Endothelial cell of umbilical vein (primary cell): ENCODE measurements around the gene NHLH2. TPM values are rescaled to one million over a fixed set of nuclear protein-coding genes. Genes with fewer than 3 reads are reported as not detected.

Experiments used
- BruUV-seq: library from RNA; stranded (reverse); fragments of 400-500 nt; replicated peaks from 2 replicates; lab custom pipeline; 2021; lab: Mats Ljungman, UMichigan
- CTCF ChIA-PET: fragments of 300-600, 350-600 bp; sonication (Branson Sonifier 250); formaldehyde crosslinking; loops from one replicate; lab custom pipeline; 2021; ENCODE audit warnings: antibody characterized with exemption, inconsistent platforms; lab: Charles Lee
- POLR2A ChIA-PET: fragments of 300-600, 350-600 bp; sonication (Branson Sonifier 250); formaldehyde crosslinking; loops from one replicate; lab custom pipeline; 2021; ENCODE audit warnings: antibody characterized with exemption, inconsistent platforms; lab: Charles Lee
- DNase-seq: peaks from one replicate; pipeline ENCODE4 v3.0.0-alpha.2; 2011; ENCODE audit warnings: low read depth, low spot score
- FAIRE-seq: peaks from 2 replicates; lab custom pipeline; 2011; peaks lifted over from hg19 to GRCh38; lab: Jason Lieb, UNC
- H2AFZ ChIP-seq: 2 replicates; pipeline ENCODE4 v1.6.0; 2012; ENCODE audit warnings: low read depth, low read length, control low read depth, inconsistent platforms
- H3K27ac ChIP-seq: 2 replicates; pipeline ENCODE4 v1.5.1; 2011; ENCODE audit warnings: low read depth, mild to moderate bottlenecking, control low read depth, low read length, moderate library complexity; ENCODE audit not compliant: insufficient read depth
- H3K27me3 ChIP-seq, 2 experiments: 2 replicates each; pipeline versions ENCODE4 v1.6.0 to v1.6.1; 2011; ENCODE audit warnings: low read length in 2 of 2, mixed read lengths in 1 of 2; ENCODE audit not compliant: control insufficient read depth in 2 of 2, insufficient read depth in 2 of 2
- H3K36me3 ChIP-seq, 2 experiments: 2 replicates in 1 of 2; 3 replicates in 1 of 2; pipeline ENCODE4 v1.5.1; 2011; ENCODE audit warnings: low read length in 2 of 2, mild to moderate bottlenecking in 1 of 2, moderate library complexity in 1 of 2; ENCODE audit not compliant: control insufficient read depth in 2 of 2, insufficient read depth in 2 of 2; ENCODE audit errors: extremely low read depth in 1 of 2
- H3K4me1 ChIP-seq: 3 replicates; pipeline ENCODE4 v1.5.1; 2011; ENCODE audit warnings: mild to moderate bottlenecking, low read length; ENCODE audit not compliant: control insufficient read depth, insufficient read depth; ENCODE audit errors: extremely low read depth
- H3K4me2 ChIP-seq: 2 replicates; pipeline ENCODE4 v1.6.1; 2011; ENCODE audit warnings: low read length, control low read depth, mixed read lengths; ENCODE audit not compliant: insufficient read depth
- H3K4me3 ChIP-seq, 3 experiments: fragments of 200-600 bp in 1 of 3; sonication (generic), shearing (Covaris generic) in 1 of 3; replicated peaks in 1 of 3; 2 replicates each; pipeline ENCODE4 v1.5.1; 2011 to 2016; ENCODE audit warnings: control low read depth in 3 of 3, low read length in 3 of 3, mild to moderate bottlenecking in 2 of 3, inconsistent platforms in 1 of 3, low read depth in 1 of 3, moderate library complexity in 1 of 3; ENCODE audit not compliant: insufficient read depth in 1 of 3
- H3K79me2 ChIP-seq: 2 replicates; pipeline ENCODE4 v1.6.0; 2012; ENCODE audit warnings: low read length, inconsistent platforms; ENCODE audit not compliant: control insufficient read depth, insufficient read depth
- H3K9ac ChIP-seq: replicated peaks from 2 replicates; pipeline ENCODE3; 2011; ENCODE audit warnings: low read length, control low read depth; ENCODE audit not compliant: insufficient read depth; ENCODE audit errors: extremely low read depth
- H3K9me1 ChIP-seq: replicated peaks from 3 replicates; pipeline ENCODE4 v1.6.0; 2011; ENCODE audit warnings: mild to moderate bottlenecking, low read length; ENCODE audit not compliant: control insufficient read depth, insufficient read depth; ENCODE audit errors: extremely low read depth
- H3K9me3 ChIP-seq: replicated peaks from 2 replicates; pipeline ENCODE4 v1.5.1; 2012; ENCODE audit warnings: low read length, inconsistent platforms; ENCODE audit not compliant: control insufficient read depth, insufficient read depth
- H4K20me1 ChIP-seq: replicated peaks from 2 replicates; pipeline ENCODE3; 2011; ENCODE audit warnings: mild to moderate bottlenecking, low read length; ENCODE audit not compliant: control insufficient read depth, insufficient read depth; ENCODE audit errors: extremely low read depth
- EZH2 ChIP-seq: IDR thresholded peaks from 2 replicates; pipeline ENCODE4 v1.6.1; 2012; ENCODE audit warnings: borderline replicate concordance, low read depth, mild to moderate bottlenecking, moderate library complexity, low read length, inconsistent platforms; ENCODE audit not compliant: severe bottlenecking
- FOS ChIP-seq: IDR thresholded peaks from 2 replicates; pipeline ENCODE4 v1.6.1; 2011; ENCODE audit warnings: mild to moderate bottlenecking, low read length, moderate library complexity, borderline replicate concordance; ENCODE audit not compliant: insufficient read depth
- GATA2 ChIP-seq: IDR thresholded peaks from 2 replicates; pipeline ENCODE4 v1.7.0; 2011; ENCODE audit warnings: low read depth, mild to moderate bottlenecking, moderate library complexity, mixed read lengths, low read length; ENCODE audit not compliant: insufficient read length, insufficient read depth
- JUN ChIP-seq: IDR thresholded peaks from 2 replicates; pipeline ENCODE4 v1.6.1; 2011; ENCODE audit warnings: borderline replicate concordance, low read depth; ENCODE audit not compliant: insufficient read length, insufficient read depth
- MYC ChIP-seq: IDR thresholded peaks from one replicate; pipeline ENCODE4 v1.6.1; 2011; ENCODE audit warnings: mild to moderate bottlenecking, low read depth, low read length
- POLR2A ChIP-seq: IDR thresholded peaks from 2 replicates; pipeline ENCODE4 v1.6.1; 2012; ENCODE audit warnings: low read depth, mild to moderate bottlenecking, control low read depth, low read length
- POLR2AphosphoS5 ChIP-seq: IDR thresholded peaks from 2 replicates; pipeline ENCODE4 v1.6.1; 2012; ENCODE audit warnings: low read depth, mild to moderate bottlenecking, control low read depth, low read length, moderate library complexity; ENCODE audit not compliant: insufficient read depth
- dilution Hi-C: fragments of 300-500 bp; cut with MboI; formaldehyde crosslinking; loops from one replicate; pipeline ENCODE4 v1.15.0; 2019; ENCODE audit warnings: low sequenced_read_pairs; ENCODE audit not compliant: extremely low pct_ligation_motif_present
- intact Hi-C: fragments of 100-400 bp; cut with micrococcal nuclease; formaldehyde crosslinking; loops from one replicate; pipeline ENCODE4 v1.10.0; 2022
- polyA plus RNA-seq, 4 experiments: library from polyadenylated mRNA; depleted of rRNA in 3 of 4; stranded (reverse) in 3 of 4; unstranded in 1 of 4; fragments of >200 nt; gene quantifications; 2 replicates each; pipeline versions ENCODE4 v1.2.1 to v1.2.3, GENCODE V29; 2011 to 2012; ENCODE audit warnings: missing spikeins in 1 of 4
- total RNA-seq: library from RNA; stranded (reverse); gene quantifications from 2 replicates; pipeline ENCODE4 v1.2.3, GENCODE V29; 2021
- TF ChIP-seq, protein P1 (sequence below): IDR thresholded peaks from 2 replicates; pipeline ENCODE4 v1.6.1; 2011; ENCODE audit not compliant: insufficient read depth, insufficient read length
- TF ChIP-seq, protein P2 (sequence below), 2 donors: IDR thresholded peaks; 1 replicate in 1 of 2; 2 replicates in 1 of 2; pipeline ENCODE4 v1.5.1; 2011; ENCODE audit warnings: low read length in 2 of 2, mild to moderate bottlenecking in 2 of 2, moderate library complexity in 2 of 2, control low read depth in 1 of 2, inconsistent platforms in 1 of 2, low read depth in 1 of 2; ENCODE audit not compliant: insufficient read depth in 1 of 2; ENCODE audit errors: extremely low read depth in 1 of 2

NHLH2 gene
- total and polyA plus RNA-seq, 2 donors (not counting 3 experiments of a cell fraction or from before 2014, with no cell fraction given) = not detected

DNA sequence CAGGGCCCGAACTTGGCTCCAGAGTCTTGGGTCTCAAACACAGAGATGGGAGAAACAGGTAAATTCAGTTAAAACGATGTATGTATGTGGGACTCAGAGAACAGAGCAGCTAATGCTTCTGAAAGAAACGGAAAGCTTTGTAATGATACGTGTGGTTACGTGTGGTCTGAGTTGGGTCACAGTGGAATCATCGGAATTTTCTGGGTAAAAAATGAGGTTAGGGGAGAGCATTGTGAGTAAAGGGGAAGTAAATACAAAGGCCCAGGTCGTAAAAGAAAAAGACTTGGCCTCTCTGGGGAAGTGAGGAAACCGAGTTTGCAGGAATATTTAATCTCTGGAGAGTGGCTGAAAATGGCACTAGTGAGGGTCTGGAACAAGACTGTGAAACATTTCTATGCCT, 8.3 kb downstream of the NHLH2 start:
- Histone ChIP-seq H3K9ac (no peak overlapping the region), H3K79me2 (no peaks in the 10 kb centered on the region), H2AFZ (no peak overlapping the region), H3K36me3 (no peaks in the 10 kb centered on the region), H3K4me3 (no peak overlapping the region), H3K9me1 (no peaks in the 10 kb centered on the region), H3K27ac (no peak overlapping the region), H4K20me1 (no peaks in the 10 kb centered on the region), H3K4me2 (no peak overlapping the region), H3K4me1 (peaks cover 4% of the 10 kb centered on the region), H3K9me3 (no peaks in the 10 kb centered on the region), H3K27me3 (peaks cover 18 to 43% of the 10 kb centered on the region in 2 experiments)
- ChIA-PET POLR2A (no interaction called here), CTCF (no interaction called here)
- intact Hi-C loops = no loop called here
- dilution Hi-C loops = no loop called here
- DNase-seq = no peak
- no TSS peak for BruUV-seq
- no peak for TF ChIP-seq POLR2AphosphoS5
- TF ChIP-seq MYC = no peak
- no peak for TF ChIP-seq GATA2
- no peak for TF ChIP-seq FOS
- TF ChIP-seq EZH2 = no peak
- no peak for TF ChIP-seq JUN
- no peak for TF ChIP-seq POLR2A
- TF ChIP-seq, protein P1, sequence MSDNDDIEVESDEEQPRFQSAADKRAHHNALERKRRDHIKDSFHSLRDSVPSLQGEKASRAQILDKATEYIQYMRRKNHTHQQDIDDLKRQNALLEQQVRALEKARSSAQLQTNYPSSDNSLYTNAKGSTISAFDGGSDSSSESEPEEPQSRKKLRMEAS = no peak
- TF ChIP-seq, protein P2, sequence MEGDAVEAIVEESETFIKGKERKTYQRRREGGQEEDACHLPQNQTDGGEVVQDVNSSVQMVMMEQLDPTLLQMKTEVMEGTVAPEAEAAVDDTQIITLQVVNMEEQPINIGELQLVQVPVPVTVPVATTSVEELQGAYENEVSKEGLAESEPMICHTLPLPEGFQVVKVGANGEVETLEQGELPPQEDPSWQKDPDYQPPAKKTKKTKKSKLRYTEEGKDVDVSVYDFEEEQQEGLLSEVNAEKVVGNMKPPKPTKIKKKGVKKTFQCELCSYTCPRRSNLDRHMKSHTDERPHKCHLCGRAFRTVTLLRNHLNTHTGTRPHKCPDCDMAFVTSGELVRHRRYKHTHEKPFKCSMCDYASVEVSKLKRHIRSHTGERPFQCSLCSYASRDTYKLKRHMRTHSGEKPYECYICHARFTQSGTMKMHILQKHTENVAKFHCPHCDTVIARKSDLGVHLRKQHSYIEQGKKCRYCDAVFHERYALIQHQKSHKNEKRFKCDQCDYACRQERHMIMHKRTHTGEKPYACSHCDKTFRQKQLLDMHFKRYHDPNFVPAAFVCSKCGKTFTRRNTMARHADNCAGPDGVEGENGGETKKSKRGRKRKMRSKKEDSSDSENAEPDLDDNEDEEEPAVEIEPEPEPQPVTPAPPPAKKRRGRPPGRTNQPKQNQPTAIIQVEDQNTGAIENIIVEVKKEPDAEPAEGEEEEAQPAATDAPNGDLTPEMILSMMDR (IDR thresholded peaks at IDR 0.05; ENCODE audit: extremely low read depth in 1 of 2, insufficient read depth in 1 of 2, low read depth in 1 of 2, low read length in 2 of 2) = no peak
- no peak for FAIRE-seq
